SK-N-MC (cell line): Measurements from ENCODE around the gene WDR90.

Experiments used
- EZH2 ChIP-seq: fragments of 200-600 bp; sonication (generic); IDR thresholded peaks from one replicate; pipeline ENCODE4 v1.6.1; 2017; ENCODE audit warnings: antibody characterized with exemption
- POLR2AphosphoS5 ChIP-seq: IDR thresholded peaks from 2 replicates; pipeline ENCODE4 v1.6.1; 2012; ENCODE audit warnings: mild to moderate bottlenecking, low read depth, low read length, borderline replicate concordance

DNA sequence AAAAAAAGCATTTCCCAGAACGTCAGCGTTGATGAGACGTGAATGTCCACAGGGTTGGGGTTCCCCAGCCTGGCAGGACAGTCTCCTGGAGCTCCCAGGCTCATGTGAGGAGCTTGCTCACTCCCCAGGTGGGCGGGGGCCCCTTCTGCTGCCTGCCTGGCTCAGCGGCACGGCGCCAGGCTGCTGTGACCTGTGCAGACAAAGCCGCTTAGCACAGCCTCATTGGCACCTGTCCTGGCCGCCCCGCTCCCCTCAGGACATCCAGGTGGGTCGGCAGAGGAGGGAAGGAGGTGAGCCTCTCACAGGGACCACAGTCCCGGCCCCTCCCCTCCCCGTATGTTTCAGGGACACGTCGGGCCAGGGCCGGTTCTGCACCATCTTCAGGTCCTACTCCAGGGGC lies 31.3 kb upstream of the WDR90 start:
- no peak for TF ChIP-seq EZH2
- TF ChIP-seq POLR2AphosphoS5: no peak
